ENCODE measurements around the gene PGGT1B. TPM values are rescaled to one million over a fixed set of nuclear protein-coding genes. Genes with fewer than 3 reads are reported as not detected.

Gene PGGT1B
- polyA plus RNA-seq, 1 experiment, result 4.1 TPM

- ChIA-PET POLR2A (no interaction called here), CTCF (no interaction called here)
- no peak for DNase-seq (ENCODE audit: low read depth, low spot score)
- peaks cover 23% of the 10 kb centered on the region for H3K27me3 ChIP-seq (ENCODE audit: control insufficient read depth, insufficient read depth, low read length)
- H3K9me3 ChIP-seq (ENCODE audit: control insufficient read depth, insufficient read depth, low read length), result peaks cover 6% of the 10 kb centered on the region
- TF ChIP-seq, protein P1, sequence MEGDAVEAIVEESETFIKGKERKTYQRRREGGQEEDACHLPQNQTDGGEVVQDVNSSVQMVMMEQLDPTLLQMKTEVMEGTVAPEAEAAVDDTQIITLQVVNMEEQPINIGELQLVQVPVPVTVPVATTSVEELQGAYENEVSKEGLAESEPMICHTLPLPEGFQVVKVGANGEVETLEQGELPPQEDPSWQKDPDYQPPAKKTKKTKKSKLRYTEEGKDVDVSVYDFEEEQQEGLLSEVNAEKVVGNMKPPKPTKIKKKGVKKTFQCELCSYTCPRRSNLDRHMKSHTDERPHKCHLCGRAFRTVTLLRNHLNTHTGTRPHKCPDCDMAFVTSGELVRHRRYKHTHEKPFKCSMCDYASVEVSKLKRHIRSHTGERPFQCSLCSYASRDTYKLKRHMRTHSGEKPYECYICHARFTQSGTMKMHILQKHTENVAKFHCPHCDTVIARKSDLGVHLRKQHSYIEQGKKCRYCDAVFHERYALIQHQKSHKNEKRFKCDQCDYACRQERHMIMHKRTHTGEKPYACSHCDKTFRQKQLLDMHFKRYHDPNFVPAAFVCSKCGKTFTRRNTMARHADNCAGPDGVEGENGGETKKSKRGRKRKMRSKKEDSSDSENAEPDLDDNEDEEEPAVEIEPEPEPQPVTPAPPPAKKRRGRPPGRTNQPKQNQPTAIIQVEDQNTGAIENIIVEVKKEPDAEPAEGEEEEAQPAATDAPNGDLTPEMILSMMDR (IDR thresholded peaks at IDR 0.05; ENCODE audit: low read depth, low read length), result no peak
- no peak overlapping the region for H3K4me3 ChIP-seq (ENCODE audit: low read depth, low read length)
- no peak overlapping the region for H3K27ac ChIP-seq (ENCODE audit: low read depth, low read length)
These were observed 96.9 kb downstream of the PGGT1B start for GRCh38 chr5:115165790-115166189.

DNA sequence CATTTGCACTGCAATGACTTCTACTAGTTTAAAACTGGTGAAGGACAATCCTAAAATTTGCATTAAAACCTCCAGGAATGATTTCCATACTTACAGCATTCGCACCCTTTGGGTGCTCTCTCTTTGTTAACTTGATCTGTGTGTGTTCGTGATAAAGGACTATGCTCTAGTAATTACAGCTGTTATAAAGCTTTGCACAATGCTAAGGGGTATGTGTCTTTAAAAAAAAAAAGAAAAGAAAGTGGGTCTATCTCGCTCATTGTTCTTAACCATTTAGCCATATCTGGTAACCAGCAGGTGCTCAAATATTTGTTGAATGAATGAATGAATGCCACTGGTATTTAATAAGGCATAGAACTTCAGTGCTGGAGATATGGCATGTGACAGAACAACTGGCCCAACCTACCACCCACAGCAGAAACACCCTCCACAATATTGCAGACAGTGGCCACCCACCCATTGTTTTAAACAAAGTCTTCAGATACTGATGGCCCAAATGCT lies 101.7 kb downstream of the PGGT1B start:
- Histone ChIP-seq H3K9me3 (ENCODE audit: control insufficient read depth, insufficient read depth, low read length) (no peaks in the 10 kb centered on the region; the same call in 1 of the 2 replicates), H3K4me3 (ENCODE audit: low read depth, low read length) (no peak overlapping the region), H3K27me3 (ENCODE audit: control insufficient read depth, insufficient read depth, low read length) (peaks cover 4% of the 10 kb centered on the region), H3K27ac (ENCODE audit: low read depth, low read length) (no peak overlapping the region)
- DNase-seq (ENCODE audit: low read depth, low spot score), result no peak
- TF ChIP-seq, protein P1 (IDR thresholded peaks at IDR 0.05; ENCODE audit: low read depth, low read length), result no peak
- ChIA-PET POLR2A (no interaction called here), CTCF (no interaction called here)

Small RNA genes lying within 50 kb of the gene (small RNA-seq; reads per million reads assigned to genes)
- gene HMGN1P15 (ENCODE audit: insufficient read length, low read depth), result not detected

Other genes with a start within 250 kb of the PGGT1B start
- gene TRIM36, start 93.0 kb downstream of the PGGT1B start, polyA plus RNA-seq (2011; rRNA removed), result 0.06 TPM in 2 replicates
- gene CCDC112, start 33.8 kb upstream of the PGGT1B start, polyA plus RNA-seq (2011; rRNA removed), result 2.4 and 4.7 TPM in 2 replicates

All from AG04450 (cell line).